ENCODE data around the gene MID1.

GRCh38 chrX:10582215-10582733, 38.1 kb downstream of the MID1 start:
- TF ChIP-seq ZFP36 (IDR thresholded peaks at IDR 0.05; ENCODE audit: borderline replicate concordance, partially characterized antibody) (no peak), ZSCAN20 (CRISPR knock-in tag; IDR thresholded peaks at IDR 0.05) (no peak), CTCF (IDR thresholded peaks at IDR 0.05) (no peak), HDAC2 (IDR thresholded peaks at IDR 0.05) (no peak), CEBPB (IDR thresholded peaks at IDR 0.05) (peak; percentile 42 to 47; a peak in 3 of 4 replicates), PHF8 (IDR thresholded peaks at IDR 0.05; ENCODE audit: borderline replicate concordance, low read depth) (no peak), REST (IDR thresholded peaks at IDR 0.05) (no peak), USF2 (IDR thresholded peaks at IDR 0.05) (no peak), GATA3 (IDR thresholded peaks at IDR 0.05; ENCODE audit: borderline replicate concordance) (peak; percentile 70; the same call in 1 of the 2 replicates), JUNB (IDR thresholded peaks at IDR 0.05) (peak; percentile 59; the same call in 1 of the 2 replicates), POLR2A (IDR thresholded peaks at IDR 0.05; ENCODE audit: low read length) (no peak), CHD2 (IDR thresholded peaks at IDR 0.05; ENCODE audit: low read length, partially characterized antibody) (no peak), MYC (IDR thresholded peaks at IDR 0.05; ENCODE audit: borderline replicate concordance, low read length) (no peak)
